NT2/D1 (cell line): Measurements from ENCODE around the gene MAD1L1.

ENCODE experiments used
- DNase-seq: peaks from one replicate; pipeline ENCODE4 v3.0.0-alpha.2; 2011; ENCODE audit warnings: low read depth, low spot score
- H3K27me3 ChIP-seq: 2 replicates; pipeline ENCODE4 v1.6.0; 2011; ENCODE audit warnings: mild to moderate bottlenecking; ENCODE audit not compliant: insufficient read length, insufficient read depth
- H3K36me3 ChIP-seq: 2 replicates; pipeline ENCODE4 v1.6.1; 2011; ENCODE audit warnings: mild to moderate bottlenecking, low read length, mixed read lengths; ENCODE audit not compliant: insufficient read depth, insufficient read length
- H3K4me1 ChIP-seq: 2 replicates; pipeline ENCODE4 v1.5.1; 2011; ENCODE audit not compliant: insufficient read depth, insufficient read length
- H3K4me3 ChIP-seq: 2 replicates; pipeline ENCODE4 v1.5.1; 2011; ENCODE audit warnings: low read depth; ENCODE audit not compliant: insufficient read length
- H3K9ac ChIP-seq: 2 replicates; pipeline ENCODE4 v1.6.0; 2011; ENCODE audit warnings: low read depth; ENCODE audit not compliant: insufficient read length
- H3K9me3 ChIP-seq: 2 replicates; pipeline ENCODE4 v1.5.1; 2011; ENCODE audit warnings: mild to moderate bottlenecking, low read length; ENCODE audit not compliant: insufficient read depth
- SUZ12 ChIP-seq: IDR thresholded peaks from 2 replicates; pipeline ENCODE4 v1.6.1; 2011; ENCODE audit not compliant: insufficient read length, insufficient read depth; ENCODE audit errors: extremely low read depth
- YY1 ChIP-seq: IDR thresholded peaks from 2 replicates; pipeline ENCODE4 v1.6.1; 2011; ENCODE audit not compliant: insufficient read length, insufficient read depth
- ZNF274 ChIP-seq: IDR thresholded peaks from 2 replicates; pipeline ENCODE4 v1.6.1; 2011; ENCODE audit warnings: mild to moderate bottlenecking, low read depth, low read length

MAD1L1 gene

DNA sequence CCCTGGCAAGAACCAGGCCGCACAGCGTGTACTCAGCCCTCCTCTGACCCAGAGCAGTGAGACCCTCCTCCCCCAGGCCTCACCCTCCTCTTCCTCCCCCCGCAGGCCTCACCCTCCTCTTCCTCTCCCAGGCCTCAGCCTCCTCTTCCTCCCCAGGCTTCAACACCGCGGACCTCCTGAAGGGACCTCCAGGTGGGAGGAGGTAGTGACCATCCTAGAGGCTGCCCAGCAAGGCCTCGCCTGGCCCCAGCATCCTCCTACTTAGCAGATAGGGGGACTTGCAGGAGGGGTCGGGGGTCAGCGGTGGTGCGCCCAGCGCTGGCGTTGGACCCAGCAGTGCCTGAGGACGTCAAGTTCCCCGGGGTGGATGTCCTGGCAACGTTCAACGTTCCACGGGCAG lies 291.9 kb downstream of the MAD1L1 start:
- H3K4me1 ChIP-seq, result peaks cover 28% of the 10 kb centered on the region
- DNase-seq, result no peak
- TF ChIP-seq SUZ12 (no peak), YY1 (no peak)
- H3K4me3 ChIP-seq, result no peak overlapping the region
- peaks cover 15% of the 10 kb centered on the region for H3K36me3 ChIP-seq
- H3K27me3 ChIP-seq, result no peaks in the 10 kb centered on the region
- no peak overlapping the region for H3K9ac ChIP-seq
- H3K9me3 ChIP-seq, result peaks cover 22% of the 10 kb centered on the region

DNA sequence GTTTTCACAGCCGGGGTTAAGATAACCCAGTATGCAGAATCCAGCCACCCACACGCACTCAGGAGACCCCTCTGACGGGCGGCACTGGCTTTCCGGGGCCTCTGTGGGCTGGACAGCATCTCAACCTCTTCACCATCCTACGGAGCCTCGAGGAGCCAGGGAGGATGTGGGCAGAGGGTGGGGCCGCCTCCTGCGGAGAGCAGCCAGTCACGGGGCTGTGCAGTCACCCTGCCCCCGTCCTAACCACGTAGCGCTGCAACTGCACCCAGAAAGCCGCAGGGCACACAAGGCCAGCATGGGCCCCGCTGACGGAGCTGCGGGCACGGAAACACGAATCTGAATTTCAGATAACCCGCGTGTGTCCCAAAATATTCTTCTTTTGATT lies 292.4 kb downstream of the MAD1L1 start:
- Histone ChIP-seq H3K9ac (no peak overlapping the region), H3K27me3 (no peaks in the 10 kb centered on the region), H3K4me1 (peaks cover 28% of the 10 kb centered on the region), H3K36me3 (peaks cover 17% of the 10 kb centered on the region), H3K9me3 (peaks cover 22% of the 10 kb centered on the region), H3K4me3 (no peak overlapping the region)
- DNase-seq, result no peak
- TF ChIP-seq ZNF274, result no peak
- TF ChIP-seq SUZ12, result no peak
- TF ChIP-seq YY1, result no peak

DNA sequence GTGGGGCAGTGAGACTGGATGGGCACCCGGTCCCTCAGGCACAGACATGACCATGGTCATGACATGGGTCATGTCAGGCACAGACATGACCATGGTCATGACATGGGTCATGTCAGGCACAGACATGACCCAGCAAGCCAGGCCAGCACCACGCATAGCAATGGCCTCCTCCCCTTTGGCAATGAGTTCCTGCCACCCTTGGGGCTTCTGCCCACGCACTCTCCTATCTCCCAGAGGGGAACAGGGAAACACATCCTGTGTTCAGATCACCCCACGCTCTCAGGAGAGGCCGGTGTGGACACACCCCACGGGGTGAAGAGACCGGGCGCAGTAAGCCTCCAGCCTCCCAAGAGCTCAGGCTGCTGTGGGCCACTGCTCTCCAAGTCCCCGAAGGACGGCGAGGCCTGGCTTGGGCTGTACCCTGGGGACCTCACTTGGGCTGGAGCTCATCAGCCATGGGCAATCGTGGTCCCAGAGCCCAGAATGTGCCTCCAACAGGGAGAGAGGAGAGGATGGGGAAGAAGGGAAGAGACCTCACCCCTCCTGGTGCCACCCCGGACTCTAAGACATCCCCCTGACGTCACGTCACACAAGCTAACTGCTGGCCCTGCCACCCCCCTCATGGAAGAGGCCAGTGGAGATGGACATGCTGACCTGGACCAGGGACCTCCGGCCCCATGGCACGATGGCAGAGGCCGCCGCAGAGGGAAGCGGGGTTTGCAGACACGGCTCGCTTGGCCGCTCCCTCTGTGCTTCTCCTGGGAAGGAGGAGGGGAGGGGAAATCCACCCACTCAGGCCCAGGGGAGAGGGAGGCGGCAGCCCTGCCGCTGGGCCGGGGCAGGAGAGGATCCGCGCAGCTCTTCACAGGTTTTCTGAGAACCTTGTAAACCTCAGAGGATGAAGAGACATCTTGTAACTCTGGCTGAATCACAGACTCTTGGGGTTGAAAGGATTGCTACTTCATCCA lies 293.0 kb downstream of the MAD1L1 start:
- no peaks in the 10 kb centered on the region for H3K27me3 ChIP-seq
- TF ChIP-seq ZNF274 (no peak), YY1 (no peak), SUZ12 (no peak)
- peaks cover 18% of the 10 kb centered on the region for H3K36me3 ChIP-seq
- no peak overlapping the region for H3K4me3 ChIP-seq
- no peak for DNase-seq
- peaks cover 22% of the 10 kb centered on the region for H3K9me3 ChIP-seq
- no peak overlapping the region for H3K9ac ChIP-seq
- H3K4me1 ChIP-seq, result peaks cover 26% of the 10 kb centered on the region

DNA sequence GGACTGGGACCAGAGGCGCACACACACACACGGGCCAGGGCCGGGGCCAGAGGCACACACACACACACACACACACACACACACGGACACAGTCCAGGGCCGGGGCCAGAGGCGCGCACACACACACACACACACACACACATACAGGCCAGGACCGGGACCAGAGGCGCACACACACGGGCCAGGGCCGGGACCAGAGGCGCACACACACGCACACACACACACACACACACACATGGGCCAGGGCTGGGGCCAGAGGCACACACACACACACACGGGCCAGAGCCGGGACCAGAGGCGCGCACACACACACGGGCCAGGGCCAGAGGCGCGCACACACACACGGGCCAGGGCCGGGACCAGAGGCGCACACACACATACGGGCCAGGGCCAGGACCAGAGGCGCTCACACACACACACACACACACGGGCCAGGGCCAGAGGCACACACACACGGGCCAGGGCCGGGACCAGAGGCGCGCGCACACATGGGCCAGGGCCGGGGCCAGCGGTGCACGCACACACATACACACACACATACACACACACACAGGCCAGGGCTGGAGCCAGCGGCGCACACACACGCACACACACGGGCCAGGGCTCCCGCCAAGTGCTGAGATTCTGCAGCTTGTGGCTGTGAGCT lies 293.8 kb downstream of the MAD1L1 start:
- peaks cover 22% of the 10 kb centered on the region for H3K4me1 ChIP-seq
- H3K36me3 ChIP-seq, result peaks cover 18% of the 10 kb centered on the region
- no peak overlapping the region for H3K4me3 ChIP-seq
- no peak for DNase-seq
- TF ChIP-seq SUZ12, result no peak
- no peak for TF ChIP-seq ZNF274
- TF ChIP-seq YY1, result no peak
- no peak overlapping the region for H3K9ac ChIP-seq
- no peaks in the 10 kb centered on the region for H3K27me3 ChIP-seq
- peaks cover 22% of the 10 kb centered on the region for H3K9me3 ChIP-seq

DNA sequence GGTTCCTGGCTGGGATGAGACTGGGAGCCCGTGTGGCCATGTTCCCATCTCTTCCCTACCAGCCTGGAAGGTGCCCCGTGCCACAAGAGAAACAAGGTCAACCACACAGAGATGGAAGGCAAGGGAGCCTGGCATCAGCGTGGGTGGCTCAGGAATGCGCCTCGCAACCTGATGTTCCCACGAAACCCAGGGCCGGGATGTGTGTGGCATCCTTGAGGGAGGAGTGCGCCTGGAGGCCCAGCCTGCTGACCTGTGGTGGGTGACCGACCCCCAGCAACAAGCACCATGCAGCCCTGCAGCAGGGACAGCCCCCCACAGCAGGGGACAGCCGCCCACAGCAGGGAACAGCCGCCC lies 295.5 kb downstream of the MAD1L1 start:
- Histone ChIP-seq H3K27me3 (no peaks in the 10 kb centered on the region), H3K4me3 (no peak overlapping the region), H3K9ac (no peak overlapping the region), H3K4me1 (peaks cover 27% of the 10 kb centered on the region), H3K9me3 (peaks cover 22% of the 10 kb centered on the region), H3K36me3 (peaks cover 27% of the 10 kb centered on the region)
- TF ChIP-seq SUZ12 (no peak), ZNF274 (no peak), YY1 (no peak)
- no peak for DNase-seq

DNA sequence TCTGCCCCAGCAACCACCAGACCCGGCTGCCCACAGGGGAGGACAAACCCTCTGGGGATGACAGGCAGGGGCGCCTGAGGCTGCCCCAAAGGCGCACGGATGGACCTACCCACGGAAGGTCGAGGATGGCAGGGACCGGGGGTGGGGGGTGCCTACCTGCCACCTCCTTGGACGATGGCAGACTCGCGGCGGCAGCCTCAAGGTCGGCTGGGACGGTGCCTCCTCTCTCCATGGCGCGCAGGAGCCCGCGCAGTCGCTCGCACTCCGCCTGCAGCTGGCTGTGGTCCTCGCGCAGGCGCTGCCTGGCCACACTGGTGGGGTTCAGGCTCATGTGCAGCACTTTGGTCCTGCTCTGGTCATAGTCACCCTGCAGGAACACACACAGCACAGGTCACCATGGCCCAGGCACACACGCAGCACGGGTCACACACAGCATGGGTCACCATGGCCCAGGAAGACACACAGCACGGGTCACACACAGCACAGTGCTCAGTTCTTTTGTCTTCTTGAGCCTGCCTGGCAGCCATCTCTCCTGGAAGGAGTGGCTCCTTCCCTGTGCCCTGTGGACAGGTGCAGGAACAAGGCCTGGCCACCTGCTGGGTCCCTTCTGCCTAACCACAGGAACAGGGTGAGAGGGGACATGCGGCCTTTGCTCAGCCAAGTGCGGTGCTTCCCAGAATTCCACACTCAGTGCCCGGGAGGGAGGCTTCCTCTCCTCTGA lies 296.1 kb downstream of the MAD1L1 start:
- Histone ChIP-seq H3K4me1 (peaks cover 26% of the 10 kb centered on the region), H3K4me3 (no peak overlapping the region), H3K9ac (no peak overlapping the region), H3K27me3 (no peaks in the 10 kb centered on the region), H3K36me3 (peaks cover 30% of the 10 kb centered on the region), H3K9me3 (peaks cover 22% of the 10 kb centered on the region)
- no peak for DNase-seq
- TF ChIP-seq SUZ12 (no peak), ZNF274 (no peak), YY1 (no peak)

DNA sequence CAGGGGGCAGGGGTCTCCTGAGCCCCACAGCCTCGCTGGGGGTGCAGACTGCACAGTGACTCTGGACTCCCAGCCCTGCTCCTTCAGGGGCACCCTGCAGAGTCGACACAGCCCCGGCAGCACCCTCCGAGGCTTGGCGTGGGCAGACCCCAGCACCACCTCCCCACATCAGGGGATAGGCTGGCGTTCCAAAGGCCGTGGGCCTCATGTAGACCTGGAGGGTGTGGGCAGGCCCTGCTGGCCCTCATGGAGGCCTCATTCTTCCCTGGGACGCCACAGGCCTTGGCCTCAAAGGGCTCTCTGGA lies 296.8 kb downstream of the MAD1L1 start:
- Histone ChIP-seq H3K4me3 (no peak overlapping the region), H3K9ac (no peak overlapping the region), H3K36me3 (peaks cover 33% of the 10 kb centered on the region), H3K27me3 (no peaks in the 10 kb centered on the region), H3K9me3 (peaks cover 22% of the 10 kb centered on the region), H3K4me1 (peaks cover 24% of the 10 kb centered on the region)
- TF ChIP-seq SUZ12 (no peak), ZNF274 (no peak), YY1 (no peak)
- no peak for DNase-seq
